ENCODE results near the gene EXOC8. TPM values are rescaled to one million over a fixed set of nuclear protein-coding genes. Genes with fewer than 3 reads are reported as not detected.

EXOC8 gene
- total and polyA plus RNA-seq, 9 of the 15 experiments (the other 6 are each of a cell fraction or from before 2014, with no cell fraction given), result 2.1 to 13.6 (median 7.2) TPM

- TF ChIP-seq KHSRP (IDR thresholded peaks at IDR 0.05) (no peak), CAMTA2 (CRISPR knock-in tag; conservative IDR thresholded peaks at IDR 0.05) (0 out of 2 replicates have a peak, but pooled peaks have one; percentile 12), HDAC2 (IDR thresholded peaks at IDR 0.05) (peak; percentile 80; the same call in 1 of the 2 replicates), ZNF232 (CRISPR knock-in tag; IDR thresholded peaks at IDR 0.05) (peak; percentile 19; the same call in 1 of the 2 replicates), MAFK (IDR thresholded peaks at IDR 0.05; ENCODE audit: low read length) (no peak), CBX3 (IDR thresholded peaks at IDR 0.05; ENCODE audit: borderline replicate concordance in 1 of 2, low read length in 2 of 2) (0 out of 3 replicates have a peak, but pooled peaks of 1 of the 2 experiments have one; percentile 10), YY1 (IDR thresholded peaks at IDR 0.05; ENCODE audit: borderline replicate concordance in 1 of 3, control insufficient read depth in 1 of 3, extremely low read depth in 1 of 3, insufficient read depth in 3 of 3, insufficient read length in 1 of 3, insufficient replicate concordance in 2 of 3, low read depth in 1 of 3, low read length in 2 of 3) (peak in 1 of 3 experiments; percentile 14), E2F8 (IDR thresholded peaks at IDR 0.05; ENCODE audit: low read depth, partially characterized antibody) (no peak), NFIC (IDR thresholded peaks at IDR 0.05) (peak; percentile 52; the same call in 1 of the 2 replicates), HDAC1 (IDR thresholded peaks at IDR 0.05) (peak in 1 of 2 experiments; percentile 83; a peak in 2 of 4 replicates), ZNF384 (IDR thresholded peaks at IDR 0.05; ENCODE audit: low read depth, low read length) (0 out of 2 replicates have a peak, but pooled peaks have one; percentile 10), HOMEZ (CRISPR knock-in tag; IDR thresholded peaks at IDR 0.05) (no peak), ZNF121 (CRISPR knock-in tag; conservative IDR thresholded peaks at IDR 0.05) (no peak), SMARCA4 (IDR thresholded peaks at IDR 0.05) (peak; percentile 19; the same call in 1 of the 2 replicates), MAZ (CRISPR knock-in tag; conservative IDR thresholded peaks at IDR 0.05 in 1 of 2, IDR thresholded peaks at IDR 0.05 in 1 of 2) (0 out of 4 replicates have a peak, but pooled peaks of 1 of the 2 experiments have one; percentile 5), ZNF76 (CRISPR knock-in tag; IDR thresholded peaks at IDR 0.05; ENCODE audit: borderline replicate concordance) (peak; percentile 29; the same call in 1 of the 2 replicates), HMG20A (CRISPR knock-in tag; conservative IDR thresholded peaks at IDR 0.05) (no peak)
- TF ChIP-seq, protein P1, sequence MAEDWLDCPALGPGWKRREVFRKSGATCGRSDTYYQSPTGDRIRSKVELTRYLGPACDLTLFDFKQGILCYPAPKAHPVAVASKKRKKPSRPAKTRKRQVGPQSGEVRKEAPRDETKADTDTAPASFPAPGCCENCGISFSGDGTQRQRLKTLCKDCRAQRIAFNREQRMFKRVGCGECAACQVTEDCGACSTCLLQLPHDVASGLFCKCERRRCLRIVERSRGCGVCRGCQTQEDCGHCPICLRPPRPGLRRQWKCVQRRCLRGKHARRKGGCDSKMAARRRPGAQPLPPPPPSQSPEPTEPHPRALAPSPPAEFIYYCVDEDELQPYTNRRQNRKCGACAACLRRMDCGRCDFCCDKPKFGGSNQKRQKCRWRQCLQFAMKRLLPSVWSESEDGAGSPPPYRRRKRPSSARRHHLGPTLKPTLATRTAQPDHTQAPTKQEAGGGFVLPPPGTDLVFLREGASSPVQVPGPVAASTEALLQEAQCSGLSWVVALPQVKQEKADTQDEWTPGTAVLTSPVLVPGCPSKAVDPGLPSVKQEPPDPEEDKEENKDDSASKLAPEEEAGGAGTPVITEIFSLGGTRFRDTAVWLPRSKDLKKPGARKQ (CRISPR knock-in tag; IDR thresholded peaks at IDR 0.05), result no peak
- TF ChIP-seq, protein P2, sequence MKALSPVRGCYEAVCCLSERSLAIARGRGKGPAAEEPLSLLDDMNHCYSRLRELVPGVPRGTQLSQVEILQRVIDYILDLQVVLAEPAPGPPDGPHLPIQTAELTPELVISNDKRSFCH (CRISPR knock-in tag; IDR thresholded peaks at IDR 0.05), result no peak
- TF ChIP-seq, protein P2 (tag; IDR thresholded peaks at IDR 0.05), result peak; percentile 43; the same call in 1 of the 2 replicates
Observed at GRCh38 chr1:231338270-231339128, 847 bp upstream of the EXOC8 start, which contains the start of gene SPRTN (continued).
